Common myeloid progenitor, CD34-positive (primary cell): ENCODE results near the gene OR6A2. TPM values are rescaled to one million over a fixed set of nuclear protein-coding genes. Genes with fewer than 3 reads are reported as not detected.

Experiments
- CTCF ChIA-PET: fragments of 350-600 bp; sonication (Branson Sonifier 250); formaldehyde crosslinking; loops from one replicate; lab custom pipeline; 2021; ENCODE audit warnings: antibody characterized with exemption; lab: Charles Lee
- POLR2A ChIA-PET: fragments of 350-600 bp; sonication (Branson Sonifier 250); formaldehyde crosslinking; loops from one replicate; lab custom pipeline; 2021; ENCODE audit warnings: antibody characterized with exemption; lab: Charles Lee
- DNase-seq, 3 donors: peaks; one replicate each; pipeline versions ENCODE4 v3.0.0 to v3.0.0-alpha.2; 2013
- H3K27ac ChIP-seq, 2 experiments: 1 replicate in 1 of 2; 2 replicates in 1 of 2; pipeline ENCODE4 v1.7.0; 2013; ENCODE audit warnings: inconsistent platforms in 2 of 2, low read length in 2 of 2, mild to moderate bottlenecking in 2 of 2, low read depth in 1 of 2, moderate library complexity in 1 of 2; ENCODE audit not compliant: severe bottlenecking in 2 of 2, insufficient read depth in 1 of 2, poor library complexity in 1 of 2
- H3K27me3 ChIP-seq, 5 experiments: replicated peaks in 2 of 5; 1 replicate in 3 of 5; 2 replicates in 2 of 5; pipeline versions ENCODE4 v1.6.1 to v1.7.0; 2013; ENCODE audit warnings: low read length in 4 of 5, mild to moderate bottlenecking in 2 of 5, moderate library complexity in 2 of 5, inconsistent platforms in 1 of 5; ENCODE audit not compliant: insufficient read depth in 5 of 5, control insufficient read depth in 4 of 5
- H3K36me3 ChIP-seq, 4 experiments: 1 replicate in 2 of 4; 2 replicates in 2 of 4; pipeline versions ENCODE4 v1.6.1 to v1.7.0; 2013; ENCODE audit warnings: low read length in 3 of 4, control low read depth in 1 of 4, mild to moderate bottlenecking in 1 of 4; ENCODE audit not compliant: control insufficient read depth in 4 of 4, insufficient read depth in 4 of 4
- H3K4me1 ChIP-seq, 4 experiments: 1 replicate in 3 of 4; 2 replicates in 1 of 4; pipeline versions ENCODE4 v1.6.1 to v1.7.1; 2013; ENCODE audit warnings: low read length in 3 of 4, mild to moderate bottlenecking in 3 of 4, control low read depth in 1 of 4, inconsistent platforms in 1 of 4, moderate library complexity in 1 of 4; ENCODE audit not compliant: control insufficient read depth in 4 of 4, insufficient read depth in 4 of 4; ENCODE audit errors: control extremely low read depth in 1 of 4
- H3K4me3 ChIP-seq, 7 experiments: 1 replicate in 4 of 7; 2 replicates in 3 of 7; pipeline versions ENCODE4 v1.5.1 to v1.7.0; 2013; ENCODE audit warnings: mild to moderate bottlenecking in 7 of 7, low read length in 6 of 7, moderate library complexity in 6 of 7, inconsistent platforms in 2 of 7, low read depth in 2 of 7, control low read depth in 1 of 7; ENCODE audit not compliant: insufficient read depth in 4 of 7, control insufficient read depth in 1 of 7; ENCODE audit errors: extremely low read depth in 1 of 7
- H3K9me3 ChIP-seq, 5 experiments: 1 replicate in 4 of 5; 2 replicates in 1 of 5; pipeline versions ENCODE4 v1.6.1 to v1.7.1; 2013; ENCODE audit warnings: low read length in 4 of 5, mild to moderate bottlenecking in 2 of 5, inconsistent platforms in 1 of 5, low read depth in 1 of 5, moderate library complexity in 1 of 5; ENCODE audit not compliant: control insufficient read depth in 4 of 5, insufficient read depth in 2 of 5; ENCODE audit errors: control extremely low read depth in 1 of 5
- WGBS: methylation state at CpG from one replicate; pipeline ENCODE4 v1.1.5; 2013; ENCODE audit not compliant: insufficient coverage; 5-methylcytosine and 5-hydroxymethylcytosine counted together
- polyA plus RNA-seq: library from polyadenylated mRNA; unstranded; fragments of 120-200 nt; gene quantifications from one replicate; pipeline ENCODE4 v1.2.1, GENCODE V29; 2013

The OR6A2 gene
- polyA plus RNA-seq, result 0.09 TPM

DNA sequence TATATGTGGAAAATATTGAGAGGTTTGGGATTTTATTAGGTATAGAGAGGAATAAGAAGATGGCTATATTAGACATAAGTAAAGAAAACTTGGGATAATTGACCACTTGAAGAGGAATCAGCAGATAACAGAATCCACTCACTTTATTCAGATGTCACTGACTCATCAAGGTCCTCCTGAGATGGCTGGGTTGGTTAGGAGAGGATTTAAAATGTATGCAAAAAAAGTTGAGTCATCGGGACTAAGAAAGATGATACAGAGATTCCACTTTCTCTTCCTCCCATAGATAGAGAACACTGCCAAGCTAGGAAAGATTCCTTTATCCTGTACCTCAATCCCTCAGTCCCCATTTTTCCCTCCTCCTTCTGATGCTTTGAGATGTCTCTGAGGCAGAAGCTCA, at the start of gene OR6A2:
Gene OR6A2, minus strand, starts transcription at position 288 of the 400 bp plus-strand sequence. CDS start 3,981 bp downstream, outside the sequence.
- H3K4me1 ChIP-seq, result no peaks in the 10 kb centered on the region
- no peaks in the 10 kb centered on the region for H3K27me3 ChIP-seq
- H3K4me3 ChIP-seq, result no peak within 1 kb of the TSS
- POLR2A ChIA-PET, result interaction anchor here (0.6 kb wide), 1 partner anchor 71 kb away, joined by 3 read pairs; no protein-coding TSS in a partner anchor
- H3K9me3 ChIP-seq, result peaks cover 0 to 7% (median 0%) of the 10 kb centered on the region in 5 experiments
- DNase-seq, result no peak
- no peaks in the 10 kb centered on the region for H3K36me3 ChIP-seq
- CTCF ChIA-PET, result interaction anchor here (1.7 kb wide), 1 partner anchor 17 kb away, joined by 3 read pairs; the partner anchor contains the start of gene OR2AG1
- no peak within 1 kb of the TSS for H3K27ac ChIP-seq
- no CpG with 5 or more reads among the region's 1 CpG for WGBS

DNA sequence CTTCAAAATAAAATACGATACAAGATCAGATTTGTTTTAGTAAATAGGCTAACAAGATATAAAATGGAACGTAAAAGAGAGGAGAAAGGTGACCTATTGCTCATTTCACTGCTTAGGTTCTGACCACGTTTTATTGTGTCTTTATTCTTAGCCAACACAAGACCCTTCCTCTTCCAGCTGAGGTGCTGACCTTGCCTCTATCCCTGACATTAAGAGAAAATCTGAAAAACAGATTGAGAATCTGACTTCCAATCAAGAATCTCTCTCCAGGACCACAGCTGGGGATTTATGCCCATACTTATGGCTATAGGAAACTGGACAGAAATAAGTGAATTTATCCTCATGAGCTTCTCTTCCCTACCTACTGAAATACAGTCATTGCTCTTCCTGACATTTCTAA, 45.9 kb upstream of the OR6A2 start, which contains the start of gene OR10A5:
Gene OR10A5, plus strand, starts transcription at position 301 of the 400 bp plus-strand sequence. Its CDS starts 0 bp downstream, at position 301.
- 100% methylated on average over 2 of the region's 3 CpGs for WGBS
- no peak for DNase-seq
- no peak within 1 kb of the TSS for H3K27ac ChIP-seq
- no peaks in the 10 kb centered on the region for H3K4me1 ChIP-seq
- H3K36me3 ChIP-seq, result no peaks in the 10 kb centered on the region
- ChIA-PET CTCF (no interaction called here), POLR2A (no interaction called here)
- no peak within 1 kb of the TSS for H3K4me3 ChIP-seq
- no peaks in the 10 kb centered on the region for H3K27me3 ChIP-seq
- H3K9me3 ChIP-seq, result peaks cover 0 to 8% (median 0%) of the 10 kb centered on the region in 5 experiments

GRCh38 chr11:6844356-6844755, 44.9 kb upstream of the OR6A2 start:
- WGBS, result 85% methylated on average over 3 of the region's 5 CpGs

DNA sequence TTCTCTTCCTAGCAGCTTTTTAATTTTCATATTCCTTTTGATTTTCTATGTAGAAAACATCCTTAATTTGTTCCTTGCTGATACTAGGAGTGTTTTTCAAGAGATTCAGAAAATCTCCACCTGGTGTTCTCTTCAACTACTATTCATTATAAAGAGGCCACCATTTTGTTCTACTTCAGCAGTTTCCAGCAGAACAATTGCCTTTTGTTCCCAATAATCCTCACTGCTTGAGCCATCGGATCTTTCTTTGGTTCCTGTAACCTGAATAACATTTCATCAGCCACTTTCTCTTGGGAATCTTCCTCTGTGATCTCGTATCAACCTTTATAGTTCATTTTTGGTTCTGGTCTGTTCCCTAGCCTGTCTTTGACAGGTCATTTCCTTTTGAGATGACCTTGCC, 44.2 kb upstream of the OR6A2 start:
- CTCF ChIA-PET, result no interaction called here
- Histone ChIP-seq H3K4me1 (no peaks in the 10 kb centered on the region), H3K27ac (no peak overlapping the region), H3K9me3 (peaks cover 0 to 8% (median 0%) of the 10 kb centered on the region in 5 experiments), H3K4me3 (no peak overlapping the region), H3K36me3 (no peaks in the 10 kb centered on the region), H3K27me3 (no peaks in the 10 kb centered on the region)
- no peak for DNase-seq
- POLR2A ChIA-PET, result no interaction called here
- 97% methylated on average over 2 of the region's 2 CpGs for WGBS

More at GRCh38 chr11:6844356-6844755, 44.9 kb upstream of the OR6A2 start:
- no peaks in the 10 kb centered on the region for H3K36me3 ChIP-seq
- ChIA-PET CTCF (no interaction called here), POLR2A (no interaction called here)
- no peaks in the 10 kb centered on the region for H3K27me3 ChIP-seq
- H3K4me1 ChIP-seq, result no peaks in the 10 kb centered on the region
- H3K27ac ChIP-seq, result no peak overlapping the region
- no peak for DNase-seq
- H3K9me3 ChIP-seq, result peaks cover 0 to 8% (median 0%) of the 10 kb centered on the region in 5 experiments
- no peak overlapping the region for H3K4me3 ChIP-seq

GRCh38 chr11:6841694-6842093, 42.2 kb upstream of the OR6A2 start:
- Histone ChIP-seq H3K27me3 (no peaks in the 10 kb centered on the region), H3K4me3 (no peak overlapping the region), H3K9me3 (peaks cover 0 to 4% (median 0%) of the 10 kb centered on the region in 5 experiments), H3K36me3 (no peaks in the 10 kb centered on the region), H3K27ac (no peak overlapping the region), H3K4me1 (no peaks in the 10 kb centered on the region)
- CTCF ChIA-PET, result no interaction called here
- POLR2A ChIA-PET, result no interaction called here
- no peak for DNase-seq

- no peak overlapping the region for H3K27ac ChIP-seq
- POLR2A ChIA-PET, result interaction anchor here (0.6 kb wide), 1 partner anchor 621 kb away, joined by 3 read pairs; no protein-coding TSS in a partner anchor
- no peak overlapping the region for H3K4me3 ChIP-seq
Observed at GRCh38 chr11:6834021-6834420, 34.5 kb upstream of the OR6A2 start.

DNA sequence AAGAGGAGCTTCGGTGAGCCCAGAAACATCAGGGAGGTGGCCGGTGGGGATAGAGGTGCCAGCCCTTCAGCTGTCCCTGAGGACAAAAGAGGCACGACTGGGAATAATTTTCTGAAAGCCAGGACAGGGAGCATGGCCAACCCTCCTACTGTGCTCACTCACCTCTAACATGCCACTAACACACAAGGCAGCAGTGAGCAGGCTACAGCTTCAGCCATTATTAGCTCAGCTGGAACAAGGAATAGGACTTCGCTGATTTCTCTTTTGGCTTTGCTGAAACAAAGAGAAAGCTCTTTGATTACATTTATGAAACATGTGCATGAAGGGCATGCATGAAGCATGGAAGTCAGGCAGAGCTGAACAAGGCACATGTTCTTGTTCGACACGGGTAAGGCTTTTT, 33.9 kb upstream of the OR6A2 start:
- H3K27me3 ChIP-seq, result no peaks in the 10 kb centered on the region
- CTCF ChIA-PET, result interaction anchor here (0.9 to 1.5 kb wide), 3 partner anchors 9 to 27 kb away, joined by 3 to 5 read pairs (median 3); no protein-coding TSS in a partner anchor
- POLR2A ChIA-PET, result no interaction called here
- 100% methylated on average over 3 of the region's 6 CpGs for WGBS
- no peak overlapping the region for H3K4me3 ChIP-seq
- DNase-seq, result no peak
- H3K4me1 ChIP-seq, result no peaks in the 10 kb centered on the region
- H3K36me3 ChIP-seq, result no peaks in the 10 kb centered on the region
- no peak overlapping the region for H3K27ac ChIP-seq
- H3K9me3 ChIP-seq, result no peaks in the 10 kb centered on the region

More at GRCh38 chr11:6834021-6834420, 34.5 kb upstream of the OR6A2 start:
- Histone ChIP-seq H3K4me1 (no peaks in the 10 kb centered on the region), H3K9me3 (no peaks in the 10 kb centered on the region), H3K27me3 (no peaks in the 10 kb centered on the region), H3K36me3 (no peaks in the 10 kb centered on the region)
- no CpG with 5 or more reads among the region's 1 CpG for WGBS
- DNase-seq, result no peak
- CTCF ChIA-PET, result interaction anchor here (0.9 to 1.5 kb wide), 3 partner anchors 10 to 28 kb away, joined by 3 to 5 read pairs (median 3); no protein-coding TSS in a partner anchor
